ENCODE data around the gene MYO5B. TPM values are rescaled to one million over a fixed set of nuclear protein-coding genes. Genes with fewer than 3 reads are reported as not detected.
"Not testable (repeated sequence)": the region's sequence is repeated elsewhere in the genome, so short reads cannot be mapped to it uniquely, and the experiment has no call there.

The MYO5B gene
- total RNA-seq, 1 donor from 2014 or later: 22.6 TPM

- DNase-seq (ENCODE audit: extremely low spot score in 2 of 2): no peak
- no peak for TF ChIP-seq POLR2AphosphoS5 (IDR thresholded peaks at IDR 0.05; ENCODE audit: insufficient read depth in 1 of 2, low read depth in 1 of 2)
- no peak for TF ChIP-seq POLR2A (IDR thresholded peaks at IDR 0.05)
- no peak for TF ChIP-seq CTCF (IDR thresholded peaks at IDR 0.05)
- H3K9me3 ChIP-seq: no peaks in the 10 kb centered on the region
- intact Hi-C loops (cut with DNase I): no loop called here
- no peak overlapping the region for H3K27ac ChIP-seq
- peaks cover 0 to 6% of the 10 kb centered on the region in 2 donors for H3K36me3 ChIP-seq
- H3K4me1 ChIP-seq: no peaks in the 10 kb centered on the region
- H3K4me3 ChIP-seq: no peak overlapping the region
- no peaks in the 10 kb centered on the region for H3K27me3 ChIP-seq
Observed at GRCh38 chr18:49892148-49892924, 302.6 kb downstream of the MYO5B start.

GRCh38 chr18:49890041-49890440 lies 304.9 kb downstream of the MYO5B start:
- intact Hi-C loops (cut with DNase I): no loop called here
- TF ChIP-seq POLR2A (IDR thresholded peaks at IDR 0.05) (no peak), CTCF (IDR thresholded peaks at IDR 0.05) (no peak), POLR2AphosphoS5 (IDR thresholded peaks at IDR 0.05; ENCODE audit: insufficient read depth in 1 of 2, low read depth in 1 of 2) (no peak)
- Histone ChIP-seq H3K4me3 (no peak overlapping the region), H3K36me3 (peaks cover 0 to 6% of the 10 kb centered on the region in 2 donors), H3K27ac (no peak overlapping the region), H3K9me3 (no peaks in the 10 kb centered on the region), H3K4me1 (no peaks in the 10 kb centered on the region), H3K27me3 (no peaks in the 10 kb centered on the region)
- no peak for DNase-seq (ENCODE audit: extremely low spot score in 2 of 2)

- DNase-seq (ENCODE audit: extremely low spot score in 2 of 2); H3K27me3 ChIP-seq; intact Hi-C loops (cut with DNase I); H3K9me3 ChIP-seq; H3K27ac ChIP-seq; H3K4me1 ChIP-seq; H3K4me3 ChIP-seq; H3K36me3 ChIP-seq: not testable (repeated sequence)
Observed at GRCh38 chr18:49889552-49889951, 305.4 kb downstream of the MYO5B start.

- no peak overlapping the region for H3K4me3 ChIP-seq
- H3K9me3 ChIP-seq: no peaks in the 10 kb centered on the region
- no peaks in the 10 kb centered on the region for H3K4me1 ChIP-seq
- no peaks in the 10 kb centered on the region for H3K27me3 ChIP-seq
- no peak overlapping the region for H3K27ac ChIP-seq
- intact Hi-C loops (cut with DNase I): no loop called here
- no peak for DNase-seq (ENCODE audit: extremely low spot score in 2 of 2)
- no peaks in the 10 kb centered on the region for H3K36me3 ChIP-seq
- no peak for TF ChIP-seq POLR2AphosphoS5 (IDR thresholded peaks at IDR 0.05; ENCODE audit: insufficient read depth in 1 of 2, low read depth in 1 of 2)
- TF ChIP-seq CTCF (IDR thresholded peaks at IDR 0.05): no peak
- no peak for TF ChIP-seq POLR2A (IDR thresholded peaks at IDR 0.05)
Observed at GRCh38 chr18:49886891-49887764, 307.8 kb downstream of the MYO5B start.

GRCh38 chr18:49884959-49885358 lies 310.0 kb downstream of the MYO5B start:
- Histone ChIP-seq H3K27me3 (no peaks in the 10 kb centered on the region), H3K9me3 (no peaks in the 10 kb centered on the region), H3K36me3 (no peaks in the 10 kb centered on the region), H3K4me3 (no peak overlapping the region), H3K4me1 (no peaks in the 10 kb centered on the region), H3K27ac (no peak overlapping the region)
- DNase-seq (ENCODE audit: extremely low spot score in 2 of 2): no peak
- TF ChIP-seq CTCF (IDR thresholded peaks at IDR 0.05) (no peak), POLR2AphosphoS5 (IDR thresholded peaks at IDR 0.05; ENCODE audit: insufficient read depth in 1 of 2, low read depth in 1 of 2) (no peak), POLR2A (IDR thresholded peaks at IDR 0.05) (no peak)
- intact Hi-C loops (cut with DNase I): no loop called here
